Activated CD4-positive, CD25-positive, alpha-beta regulatory T cell treated with anti-CD3 and anti-CD28 coated beads, Interleukin-2, amount 50 U/mL, for 16 hours (primary cell): Measurements from ENCODE around the gene SBF2.

Experiments used
- DNase-seq: peaks from one replicate; pipeline ENCODE4 v3.0.0-alpha.2; 2020; ENCODE audit warnings: low read depth, low spot score

Gene SBF2

DNA sequence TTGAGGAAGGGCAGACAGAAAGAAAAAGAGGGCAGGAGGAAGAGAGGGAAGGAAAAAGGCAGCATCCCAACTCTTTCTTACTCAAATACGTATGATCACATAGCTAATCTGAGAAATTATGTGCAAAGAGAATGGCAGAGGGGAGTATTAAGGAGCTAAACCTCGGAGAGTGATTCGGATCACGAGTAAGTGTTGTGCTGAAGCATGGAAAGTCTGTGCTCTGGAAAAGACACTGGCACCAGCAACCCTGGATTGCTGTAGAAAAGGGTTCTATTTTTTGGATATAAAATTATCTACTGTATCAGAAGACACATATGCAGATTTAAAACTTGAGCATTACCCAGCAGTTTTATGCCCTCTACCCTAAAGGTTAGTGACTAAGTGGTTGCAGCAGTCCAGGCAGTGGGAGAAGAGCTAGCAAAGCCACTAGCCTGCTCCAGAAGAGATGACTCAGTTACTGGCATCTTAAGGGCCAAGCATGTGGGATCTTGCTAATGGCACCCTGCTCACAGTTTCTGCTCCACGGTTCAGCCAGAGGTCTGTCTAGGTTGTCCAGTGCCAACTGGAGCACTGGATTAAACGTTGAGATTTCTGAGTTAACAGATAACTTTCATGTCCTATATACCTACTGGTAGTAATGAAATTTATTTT is 478.4 kb downstream of the SBF2 start:
- no peak for DNase-seq

DNA sequence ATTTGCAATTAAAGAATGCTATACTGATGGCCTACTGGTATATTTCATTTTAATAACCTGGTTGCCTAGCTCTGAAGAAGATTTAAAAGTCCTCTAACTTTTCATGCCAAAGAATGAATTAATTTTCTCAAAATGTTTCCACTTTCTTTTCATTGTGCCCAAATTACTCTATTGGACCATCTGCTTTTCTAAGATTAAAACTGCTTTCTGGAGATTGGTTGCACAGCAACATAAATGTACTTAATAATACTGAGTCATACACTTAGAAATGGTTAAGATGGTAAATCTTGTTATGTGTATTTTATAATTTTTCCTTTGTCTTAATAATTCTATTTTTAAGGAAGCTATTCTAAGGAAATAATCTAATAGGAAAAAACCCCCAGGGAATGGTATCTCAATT is 479.9 kb downstream of the SBF2 start:
- no peak for DNase-seq

DNA sequence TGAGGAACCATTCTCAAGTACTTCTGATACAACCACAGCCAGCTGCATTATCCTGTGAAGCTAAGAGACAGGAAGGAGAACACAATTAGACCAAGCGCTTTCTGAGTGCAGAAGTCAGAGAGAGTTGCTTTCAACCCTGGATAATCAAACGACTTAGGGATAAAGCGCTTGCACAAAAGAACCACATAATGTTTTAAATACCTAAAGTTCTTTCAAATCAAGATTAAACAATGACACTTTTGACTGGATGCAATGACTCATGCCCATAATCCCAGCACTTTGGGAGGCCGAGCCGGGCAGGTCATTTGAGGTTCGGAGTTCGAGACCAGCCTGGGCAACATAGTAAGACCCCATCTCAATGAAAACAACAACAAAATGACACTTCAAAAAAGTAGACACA is 485.1 kb downstream of the SBF2 start:
- DNase-seq = no peak

DNA sequence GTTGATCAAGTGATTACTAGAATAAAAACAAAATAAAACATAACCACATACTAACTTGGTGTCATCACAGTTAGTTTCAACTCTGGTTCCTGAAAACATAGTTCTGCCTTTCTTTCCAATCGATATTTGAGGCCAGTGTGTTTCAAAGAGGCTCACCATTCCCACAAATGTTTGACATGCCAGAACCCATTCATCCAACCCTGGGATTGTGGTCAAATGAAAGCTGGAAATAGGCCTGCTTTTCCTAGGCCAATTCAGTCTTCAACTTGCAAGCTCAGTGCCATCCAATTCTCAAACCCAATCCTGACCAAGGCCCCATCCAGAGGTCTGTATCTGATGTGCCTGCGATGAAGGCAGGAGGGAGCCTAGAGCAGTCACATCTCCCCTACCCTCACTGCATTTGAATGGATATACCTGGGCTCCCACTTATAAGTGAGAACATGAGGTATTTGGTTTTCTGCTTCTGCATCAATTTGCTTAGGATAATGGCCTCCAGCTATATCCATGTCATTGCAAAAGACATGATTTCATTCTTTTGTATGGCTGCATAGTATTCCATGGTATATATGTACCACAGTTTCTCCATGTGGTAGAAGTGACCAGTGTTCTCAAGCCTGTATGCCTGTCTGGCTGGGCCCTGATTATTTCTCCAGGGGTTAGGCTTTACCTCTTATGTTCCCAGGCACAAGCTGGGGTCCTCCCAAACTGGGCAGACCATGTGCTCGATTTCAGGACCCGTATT is 486.9 kb downstream of the SBF2 start:
- no peak for DNase-seq

DNA sequence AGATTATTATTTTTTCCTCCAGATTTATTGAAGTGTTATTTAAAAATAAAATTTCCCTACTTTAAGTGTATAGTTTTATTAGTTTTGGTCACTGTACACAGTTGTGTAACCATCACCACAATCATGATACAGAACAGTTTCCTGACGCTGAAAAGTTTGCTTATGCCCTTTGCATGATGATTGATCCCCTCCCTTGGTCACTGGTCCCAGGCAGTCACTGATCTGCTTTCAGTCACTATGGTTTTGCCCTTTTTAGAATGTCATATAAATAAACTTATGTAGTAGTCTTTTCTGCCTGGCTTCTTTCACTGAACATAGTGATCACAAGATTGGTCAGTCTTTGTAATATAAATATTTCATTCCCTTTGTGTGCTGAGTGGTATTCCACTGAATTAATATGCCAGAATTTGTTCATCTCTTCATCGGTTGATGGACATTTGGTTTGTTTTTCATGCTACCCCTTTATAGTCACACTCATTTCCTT is 489.6 kb downstream of the SBF2 start:
- no peak for DNase-seq

DNA sequence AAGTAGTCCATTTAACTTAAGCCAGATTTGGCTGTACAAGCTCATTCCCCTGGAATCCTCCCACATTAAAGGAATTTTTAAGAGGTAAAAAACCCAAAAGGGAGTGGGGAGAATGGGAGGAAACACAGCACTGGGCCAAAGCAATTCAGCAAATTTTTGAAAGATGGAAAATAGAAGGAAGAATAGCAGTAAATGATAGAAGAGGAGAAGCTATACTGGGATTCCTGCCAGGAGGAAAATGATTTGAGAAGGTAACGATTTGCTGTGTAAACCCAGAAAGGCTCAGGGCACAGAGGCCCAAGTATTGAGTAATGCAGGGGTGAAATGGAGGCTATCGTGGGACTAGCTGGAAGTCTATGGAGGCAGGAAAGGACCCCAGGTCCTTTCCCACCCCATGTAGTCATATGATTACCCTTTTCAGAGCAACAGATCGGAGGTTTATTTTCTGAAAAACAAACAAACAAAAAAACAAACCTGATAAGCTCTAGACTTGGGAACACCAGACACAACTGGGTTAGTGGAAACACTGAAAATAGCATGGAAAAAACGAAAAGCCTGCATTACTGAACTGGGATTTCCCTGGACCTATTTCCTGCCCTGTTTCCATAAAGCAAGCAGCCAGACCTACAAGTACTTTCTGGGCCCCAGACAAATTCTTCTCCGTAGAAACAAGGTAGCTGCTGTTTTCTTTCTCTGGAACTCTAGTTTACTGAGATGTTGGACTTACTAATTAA is 490.2 kb downstream of the SBF2 start:
- DNase-seq = no peak

DNA sequence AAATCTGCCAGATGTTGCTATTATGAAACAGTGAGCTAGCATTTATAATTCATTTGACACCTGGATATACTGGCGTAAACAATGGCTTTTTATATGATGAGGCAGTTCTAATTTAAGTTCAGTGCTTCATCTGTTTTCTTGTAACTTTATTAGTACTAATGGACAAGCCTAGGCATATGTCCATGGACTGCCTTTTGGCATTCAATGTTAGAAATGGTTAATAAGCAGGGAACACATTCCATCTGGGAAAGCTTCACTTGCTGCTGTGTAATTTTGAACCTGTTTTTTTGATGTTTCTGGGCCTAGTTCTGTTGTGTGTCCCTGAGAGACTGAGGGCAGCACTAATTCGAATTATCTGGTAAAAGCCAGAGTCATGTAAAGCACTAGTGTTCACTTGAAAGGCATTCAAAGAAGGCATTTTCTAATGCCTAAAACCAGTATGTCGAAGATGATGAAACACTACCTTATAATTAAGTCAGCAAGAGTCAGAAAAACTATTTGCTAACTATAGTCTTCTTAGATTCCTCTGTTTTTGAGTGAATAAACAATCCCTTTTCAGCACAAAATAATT is 491.6 kb downstream of the SBF2 start:
- DNase-seq = no peak

DNA sequence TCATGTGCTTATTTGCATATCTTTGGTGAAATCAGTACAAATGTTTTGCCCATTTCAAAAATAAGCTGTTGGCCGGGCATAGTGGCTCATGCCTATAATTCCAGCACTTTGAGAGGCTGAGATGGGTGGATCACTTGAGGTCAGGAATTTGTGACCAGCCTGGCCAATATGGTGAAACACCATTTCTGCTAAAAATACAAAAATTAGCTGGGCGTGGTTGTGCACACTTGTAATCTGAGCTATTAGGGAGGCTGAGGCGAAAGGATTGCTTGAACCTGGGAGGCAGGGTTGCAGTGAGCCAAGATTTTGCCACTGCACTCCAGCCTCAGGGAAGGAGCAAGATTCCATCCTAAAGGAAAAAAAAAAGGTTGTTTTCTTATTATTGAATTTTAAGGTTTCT is 494.1 kb downstream of the SBF2 start:
- no peak for DNase-seq

DNA sequence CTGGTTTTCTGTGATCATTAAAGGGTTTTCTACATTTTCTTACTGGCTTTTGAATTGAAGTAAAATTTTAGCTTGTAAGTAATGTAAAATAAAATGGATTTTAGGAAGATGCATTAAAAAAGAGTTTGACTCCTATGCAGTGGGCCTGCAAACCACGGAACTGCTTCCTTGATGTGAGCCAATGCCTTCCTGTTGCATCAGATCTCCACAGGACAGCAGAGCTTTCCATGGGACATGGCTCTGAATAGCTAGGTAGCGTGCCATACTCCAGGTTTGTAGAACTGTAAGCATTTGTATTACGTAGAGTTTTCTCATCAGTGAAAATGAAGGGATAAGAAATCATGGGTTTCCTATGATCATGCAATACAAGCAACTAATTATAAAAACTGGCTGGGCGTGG is 496.7 kb downstream of the SBF2 start:
- no peak for DNase-seq

DNA sequence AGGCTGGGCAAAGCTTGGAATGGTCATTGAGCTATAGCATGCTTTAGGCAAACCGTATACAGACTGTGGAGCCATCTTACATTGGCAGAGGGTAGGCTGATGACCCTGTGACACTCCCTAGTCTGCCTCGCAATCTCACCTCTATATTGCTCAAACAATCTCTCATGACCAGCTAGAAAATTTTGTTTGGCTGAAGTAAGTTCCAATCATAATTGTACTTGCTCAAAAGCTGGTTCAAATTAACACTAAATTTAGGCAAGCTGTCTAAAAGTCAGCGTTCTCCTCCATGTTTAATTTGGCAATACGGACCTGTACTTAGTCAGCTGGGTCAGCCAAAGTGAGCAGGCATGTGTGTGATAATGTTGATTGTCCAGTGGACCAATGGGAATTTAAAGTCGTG is 497.2 kb downstream of the SBF2 start:
- no peak for DNase-seq

DNA sequence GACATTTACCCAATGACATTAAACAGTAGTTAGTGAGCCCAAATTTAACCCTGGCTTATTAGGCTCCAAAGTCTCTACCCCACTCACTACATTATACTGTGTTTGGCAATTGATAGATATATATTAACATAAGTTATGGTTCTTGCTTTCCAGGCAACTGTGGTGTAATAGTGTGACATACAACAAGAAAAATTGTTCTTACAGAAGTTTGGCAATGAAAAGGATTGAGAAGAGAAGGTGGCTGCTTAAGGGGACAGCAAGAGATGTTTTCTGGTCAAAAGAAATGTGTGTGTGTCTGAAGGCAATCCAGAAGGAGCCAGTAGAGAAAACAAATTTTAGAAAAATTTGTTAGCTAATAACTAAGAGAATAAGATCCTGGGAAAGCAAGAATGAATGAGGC is 497.8 kb downstream of the SBF2 start:
- DNase-seq = no peak

DNA sequence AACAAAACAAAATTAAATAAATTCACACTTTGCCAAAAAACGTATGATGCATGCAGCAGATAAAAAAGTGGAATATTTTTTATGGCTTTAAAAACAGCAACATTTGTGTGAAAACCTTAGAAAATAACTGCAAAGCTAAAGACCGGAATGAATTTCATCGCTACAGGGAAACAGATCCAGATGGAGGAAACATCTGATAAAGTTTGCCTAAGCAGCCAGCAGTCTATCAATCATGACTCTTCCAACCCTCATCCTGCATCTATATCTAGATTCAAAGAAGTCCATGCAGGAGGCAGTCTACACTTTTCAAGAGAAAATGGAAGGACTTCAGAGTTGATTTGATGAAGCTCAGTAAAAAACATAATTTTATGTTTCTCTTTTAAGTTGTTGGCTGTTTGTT is 503.3 kb downstream of the SBF2 start:
- no peak for DNase-seq

DNA sequence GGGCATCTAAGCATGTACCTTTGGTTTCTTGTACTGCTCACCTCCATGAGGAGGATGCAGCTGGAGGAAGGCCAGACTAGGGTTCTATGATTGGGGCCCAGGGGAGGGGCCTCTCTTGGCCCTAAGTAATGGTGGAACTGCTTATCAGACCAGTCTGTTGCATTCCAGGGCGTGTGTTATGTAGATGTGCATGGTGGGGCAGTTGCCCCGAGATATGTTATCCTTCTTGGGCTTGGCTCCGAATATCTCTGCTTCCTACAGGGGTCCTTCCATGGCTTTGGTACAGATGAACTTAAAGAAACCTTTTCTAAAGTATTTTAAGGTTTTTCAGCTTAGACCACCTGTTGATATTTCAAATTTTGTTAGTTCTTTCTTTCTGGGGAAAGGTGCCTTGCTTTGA is 504.1 kb downstream of the SBF2 start:
- DNase-seq = no peak

DNA sequence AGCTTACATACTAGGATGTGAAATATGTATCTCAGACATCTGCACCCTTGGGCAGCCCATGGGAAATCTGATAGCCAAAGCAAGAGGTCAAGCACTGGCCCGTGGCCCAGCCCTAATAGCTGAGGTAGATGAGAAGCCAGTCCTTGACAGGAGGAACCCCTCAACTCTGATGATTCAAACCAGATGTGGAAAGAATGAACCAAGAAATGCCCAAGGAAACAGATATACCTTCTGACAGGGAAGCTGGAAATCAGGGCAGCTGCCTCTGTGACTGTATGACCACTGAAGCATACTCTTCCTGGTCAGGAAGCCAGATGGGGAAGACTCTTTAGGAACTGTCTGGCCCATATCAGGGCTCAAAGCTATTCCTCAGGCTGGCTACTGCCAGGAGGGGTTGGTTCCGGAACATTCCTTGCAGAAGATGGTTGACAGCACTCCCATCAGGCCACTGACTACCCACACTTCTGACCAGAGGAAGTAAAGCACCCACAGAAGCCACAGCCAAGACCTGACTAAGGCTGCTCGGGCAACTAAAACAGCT is 506.0 kb downstream of the SBF2 start:
- no peak for DNase-seq

DNA sequence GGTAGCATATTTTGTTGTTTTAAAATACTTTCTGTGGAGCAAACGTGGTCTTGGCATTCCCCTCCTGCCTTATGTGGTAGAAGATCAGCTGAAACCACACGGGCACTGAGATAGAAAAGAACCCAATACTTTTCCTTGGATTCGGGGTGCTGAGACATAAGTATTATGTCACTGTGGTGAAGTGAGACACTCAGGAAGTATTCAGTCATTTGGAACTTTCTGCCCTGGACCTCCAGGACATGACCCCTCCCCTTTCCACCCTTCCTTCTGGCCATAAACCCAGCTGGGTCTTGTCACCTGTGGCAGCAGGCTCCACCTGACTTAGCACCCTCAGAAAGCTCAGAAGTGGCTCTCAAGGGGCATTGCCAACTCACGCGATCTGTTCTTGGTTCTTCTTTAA is 506.8 kb downstream of the SBF2 start:
- DNase-seq = no peak

DNA sequence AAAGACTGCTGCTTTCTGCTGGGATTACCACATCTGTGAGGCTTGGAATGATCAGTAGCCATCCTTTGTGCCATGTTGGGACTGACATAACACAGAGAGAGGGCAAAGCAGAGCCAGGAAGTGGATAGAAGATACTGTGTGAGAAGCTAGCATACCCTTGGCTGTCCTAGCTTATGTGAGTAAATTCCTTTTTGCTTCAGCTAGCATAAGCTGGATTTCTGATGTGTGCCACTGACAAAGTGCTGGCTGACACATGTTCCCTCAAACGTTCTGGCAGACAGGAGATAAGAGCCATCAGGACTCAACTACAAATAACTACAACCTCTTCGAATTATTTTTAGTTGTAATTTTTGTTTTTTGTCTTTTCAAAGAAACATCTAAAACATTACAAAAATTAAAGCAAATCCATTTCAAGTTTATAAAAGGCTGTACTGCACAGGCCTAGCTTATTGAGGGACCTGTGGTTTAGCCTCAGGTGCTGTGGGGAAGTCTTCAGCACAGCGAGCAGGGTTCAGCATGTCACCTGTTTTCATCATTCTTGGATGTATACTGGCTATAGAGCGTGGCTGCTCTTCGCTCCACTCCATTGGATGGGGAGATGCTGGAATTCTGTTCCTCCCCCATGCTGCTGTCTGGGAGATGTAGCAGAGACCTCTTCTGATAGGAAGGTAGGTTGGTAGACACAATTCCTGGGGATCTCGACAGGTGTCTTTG is 509.3 kb downstream of the SBF2 start:
- no peak for DNase-seq

DNA sequence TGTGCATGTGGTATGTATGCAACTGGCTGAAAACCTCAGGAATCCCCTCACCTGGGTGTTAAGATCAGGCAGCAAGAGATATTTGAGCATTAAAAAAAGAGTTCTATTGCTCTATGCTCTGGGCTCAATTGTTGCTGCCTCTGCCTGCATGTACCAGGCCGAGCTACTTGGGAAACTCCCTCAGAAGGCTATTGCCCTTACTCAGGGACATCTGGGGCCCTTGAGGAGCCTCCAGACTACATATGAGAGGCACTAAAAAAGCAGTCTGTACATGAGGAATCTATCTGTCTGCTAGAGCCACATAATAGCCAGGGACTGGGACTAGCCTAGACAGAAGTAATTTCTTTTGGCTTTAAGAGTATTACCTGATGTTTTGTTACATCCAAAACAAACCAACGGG is 510.0 kb downstream of the SBF2 start:
- DNase-seq = no peak

DNA sequence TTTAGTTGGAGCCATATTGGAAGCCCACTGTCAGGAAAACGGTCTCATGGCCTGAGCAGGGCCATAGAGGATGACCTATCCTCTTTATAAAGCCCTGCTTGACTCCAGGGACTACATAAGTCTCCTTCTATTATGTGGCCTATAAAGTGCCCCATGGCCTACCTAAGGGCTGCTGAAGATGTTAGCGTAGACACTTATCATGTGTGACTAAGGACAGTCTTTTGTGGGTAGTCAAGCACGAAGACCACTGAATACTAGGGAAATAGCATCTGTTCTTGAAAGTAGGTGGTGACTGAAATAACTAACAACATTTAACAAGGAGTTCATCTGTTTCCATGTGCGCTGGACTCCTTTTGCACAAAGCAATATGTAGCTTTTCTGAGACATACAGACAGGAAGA is 513.1 kb downstream of the SBF2 start:
- DNase-seq = no peak

DNA sequence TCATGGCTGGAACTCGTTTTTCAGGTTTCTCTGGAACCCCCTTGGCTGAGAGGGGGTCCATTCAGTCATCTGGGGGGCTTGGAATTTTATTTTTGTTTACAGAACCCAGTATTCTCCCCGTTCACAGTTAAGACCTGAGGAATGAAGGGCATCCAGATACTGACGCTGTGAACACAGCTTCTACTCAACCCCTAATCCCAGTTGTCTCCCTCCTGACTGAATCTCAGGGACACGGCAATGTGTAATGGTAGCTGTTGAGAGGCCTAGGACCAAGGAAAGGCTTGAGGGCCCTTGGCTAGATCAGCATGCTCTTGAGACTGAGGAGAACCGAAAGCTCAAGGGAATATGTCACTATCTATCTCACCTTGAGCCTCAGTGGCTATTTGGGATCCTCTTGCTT is 516.5 kb downstream of the SBF2 start:
- DNase-seq = no peak

DNA sequence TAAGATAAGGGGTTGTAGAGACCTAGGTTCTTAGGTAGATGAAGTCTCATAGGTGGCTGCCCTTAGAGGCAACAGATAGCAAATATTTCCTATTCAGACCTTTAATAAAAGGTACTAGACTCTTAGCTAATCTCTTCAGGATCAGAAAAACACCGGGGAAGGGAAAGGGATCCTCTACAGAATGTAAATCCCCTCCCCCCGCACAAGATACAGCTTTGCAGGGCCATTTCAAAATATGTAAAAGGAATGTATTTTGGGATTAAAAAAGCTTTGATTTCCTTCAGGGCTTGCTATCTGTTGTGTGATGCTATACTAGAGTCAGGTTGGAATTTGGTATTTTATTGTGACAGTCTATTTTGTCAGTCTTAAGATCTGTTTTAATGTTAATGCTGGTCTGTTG is 517.0 kb downstream of the SBF2 start:
- DNase-seq = no peak

DNA sequence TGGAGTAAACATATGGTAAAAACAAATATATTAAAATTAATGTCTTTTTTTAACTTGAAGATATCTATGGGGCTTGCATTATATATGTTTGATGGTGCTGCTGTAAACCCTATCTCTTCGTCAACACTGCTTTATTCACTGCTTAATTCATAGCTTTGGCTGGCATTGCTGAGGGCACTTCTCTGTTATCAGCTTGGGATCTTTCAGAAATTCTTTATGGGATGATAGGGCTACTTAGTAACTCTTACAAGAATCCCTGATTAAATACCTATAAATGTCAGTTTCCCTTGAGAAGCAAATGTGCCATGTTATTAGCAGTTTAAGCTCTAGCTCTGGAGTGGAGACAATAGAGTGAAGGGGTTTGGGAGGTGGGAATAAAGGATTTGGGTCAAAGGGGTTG is 517.8 kb downstream of the SBF2 start:
- no peak for DNase-seq

DNA sequence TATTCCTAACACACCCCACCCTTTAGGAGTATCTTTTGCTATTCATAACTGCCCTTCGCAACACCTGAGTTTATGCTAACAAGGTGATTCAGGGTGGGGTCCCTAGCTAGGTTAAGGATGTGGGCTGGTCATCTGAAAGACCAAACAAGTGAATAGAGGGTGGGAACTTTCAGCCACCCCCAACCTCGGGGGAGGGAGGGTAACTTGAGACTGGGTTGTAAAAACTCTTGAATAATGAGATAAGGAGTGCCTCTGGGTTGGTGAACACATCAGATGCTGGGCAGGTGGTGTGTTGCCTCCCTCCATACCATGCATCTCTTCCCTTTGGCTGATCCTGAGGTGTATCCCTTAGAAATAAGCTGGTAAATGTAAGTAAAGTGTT is 518.6 kb downstream of the SBF2 start:
- no peak for DNase-seq
